Measurements from ENCODE around the gene KCNQ1OT1. TPM values are rescaled to one million over a fixed set of nuclear protein-coding genes. Genes with fewer than 3 reads are reported as not detected.
A peak's percentile ranks its signal among the peaks of the same experiment; 100 is the strongest.

KCNQ1OT1 gene
- total RNA-seq, 1 donor from 2014 or later: 0.54 TPM

GRCh38 chr11:2714871-2715270 lies 15.1 kb upstream of the KCNQ1OT1 start:
- no peaks in the 10 kb centered on the region for H3K36me3 ChIP-seq (ENCODE audit: control insufficient read depth, insufficient read depth, low read length)
- no peak overlapping the region for H3K4me3 ChIP-seq (ENCODE audit: low read depth, low read length)
- TF ChIP-seq, protein P1, sequence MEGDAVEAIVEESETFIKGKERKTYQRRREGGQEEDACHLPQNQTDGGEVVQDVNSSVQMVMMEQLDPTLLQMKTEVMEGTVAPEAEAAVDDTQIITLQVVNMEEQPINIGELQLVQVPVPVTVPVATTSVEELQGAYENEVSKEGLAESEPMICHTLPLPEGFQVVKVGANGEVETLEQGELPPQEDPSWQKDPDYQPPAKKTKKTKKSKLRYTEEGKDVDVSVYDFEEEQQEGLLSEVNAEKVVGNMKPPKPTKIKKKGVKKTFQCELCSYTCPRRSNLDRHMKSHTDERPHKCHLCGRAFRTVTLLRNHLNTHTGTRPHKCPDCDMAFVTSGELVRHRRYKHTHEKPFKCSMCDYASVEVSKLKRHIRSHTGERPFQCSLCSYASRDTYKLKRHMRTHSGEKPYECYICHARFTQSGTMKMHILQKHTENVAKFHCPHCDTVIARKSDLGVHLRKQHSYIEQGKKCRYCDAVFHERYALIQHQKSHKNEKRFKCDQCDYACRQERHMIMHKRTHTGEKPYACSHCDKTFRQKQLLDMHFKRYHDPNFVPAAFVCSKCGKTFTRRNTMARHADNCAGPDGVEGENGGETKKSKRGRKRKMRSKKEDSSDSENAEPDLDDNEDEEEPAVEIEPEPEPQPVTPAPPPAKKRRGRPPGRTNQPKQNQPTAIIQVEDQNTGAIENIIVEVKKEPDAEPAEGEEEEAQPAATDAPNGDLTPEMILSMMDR (IDR thresholded peaks at IDR 0.05; ENCODE audit: insufficient read depth, low read length, poor library complexity, severe bottlenecking): no peak
- DNase-seq (ENCODE audit: low read depth): no peak
- peaks cover 7% of the 10 kb centered on the region for H3K27me3 ChIP-seq (ENCODE audit: control insufficient read depth, insufficient read depth, low read length)

DNA sequence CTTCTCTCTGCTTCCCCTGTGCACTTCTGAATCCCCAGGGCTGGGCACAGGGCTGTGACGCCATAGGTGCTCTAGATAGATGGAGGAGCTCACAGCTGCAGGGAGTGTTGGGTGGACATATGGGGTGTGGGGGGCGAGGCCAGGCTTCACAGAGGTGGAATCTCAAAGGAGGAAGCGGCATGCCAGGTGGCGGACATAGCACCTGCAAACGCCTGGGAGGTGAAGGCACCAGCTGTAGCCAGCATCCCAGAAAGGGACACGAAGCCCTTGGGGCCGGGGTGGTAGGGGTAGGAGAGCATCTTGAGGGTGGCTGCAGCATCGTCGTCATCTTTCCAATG lies 14.6 kb upstream of the KCNQ1OT1 start:
- TF ChIP-seq, protein P1 (IDR thresholded peaks at IDR 0.05; ENCODE audit: insufficient read depth, low read length, poor library complexity, severe bottlenecking): no peak
- Histone ChIP-seq H3K27me3 (ENCODE audit: control insufficient read depth, insufficient read depth, low read length) (peaks cover 7% of the 10 kb centered on the region), H3K4me3 (ENCODE audit: low read depth, low read length) (no peak overlapping the region), H3K36me3 (ENCODE audit: control insufficient read depth, insufficient read depth, low read length) (no peaks in the 10 kb centered on the region)
- no peak for DNase-seq (ENCODE audit: low read depth)

DNA sequence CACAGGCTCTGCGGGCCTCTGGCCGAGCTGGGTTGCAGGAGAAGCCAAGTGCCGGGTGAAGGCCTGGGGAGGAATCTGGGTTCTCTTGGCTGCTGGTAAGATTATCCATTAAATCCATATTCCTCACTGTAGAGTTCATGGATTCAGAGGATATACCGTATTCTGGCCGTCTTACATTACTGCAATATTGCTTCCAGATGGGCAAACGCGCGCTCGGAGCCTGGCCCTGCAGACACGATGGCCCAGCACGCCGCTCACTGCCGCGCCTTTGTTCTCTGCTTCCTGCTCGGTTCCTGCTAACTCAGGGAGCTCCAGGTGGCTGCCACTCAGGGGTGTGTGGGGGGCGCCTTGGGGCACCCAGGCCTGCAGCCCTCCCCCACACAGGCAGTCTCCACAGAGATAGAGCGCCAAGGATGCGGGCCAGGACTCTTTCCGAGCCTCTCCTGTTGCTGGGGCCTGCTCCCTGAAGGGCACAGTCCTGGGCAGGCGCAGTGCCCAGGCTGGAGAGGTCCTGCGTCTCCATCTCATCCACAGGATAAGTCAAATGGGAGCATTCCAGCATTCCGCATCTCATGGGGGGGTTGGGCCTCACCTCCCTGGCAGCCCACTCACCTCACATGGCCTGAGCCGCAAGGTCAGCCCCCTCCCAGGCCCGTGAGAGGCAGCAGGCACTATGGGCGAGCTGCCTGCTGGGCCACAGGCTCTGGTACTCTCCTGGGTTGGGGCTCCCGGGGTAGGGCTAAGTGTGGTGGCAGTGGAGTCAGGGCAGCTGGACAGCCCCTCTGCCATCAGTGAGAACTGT lies 14.1 kb upstream of the KCNQ1OT1 start:
- Histone ChIP-seq H3K27me3 (ENCODE audit: control insufficient read depth, insufficient read depth, low read length) (peaks cover 8% of the 10 kb centered on the region), H3K4me3 (ENCODE audit: low read depth, low read length) (no peak overlapping the region), H3K36me3 (ENCODE audit: control insufficient read depth, insufficient read depth, low read length) (no peaks in the 10 kb centered on the region)
- TF ChIP-seq, protein P1 (IDR thresholded peaks at IDR 0.05; ENCODE audit: insufficient read depth, low read length, poor library complexity, severe bottlenecking): no peak
- no peak for DNase-seq (ENCODE audit: low read depth)

GRCh38 chr11:2713094-2713493 lies 13.3 kb upstream of the KCNQ1OT1 start:
- DNase-seq (ENCODE audit: low read depth): no peak
- TF ChIP-seq, protein P1 (IDR thresholded peaks at IDR 0.05; ENCODE audit: insufficient read depth, low read length, poor library complexity, severe bottlenecking): no peak
- Histone ChIP-seq H3K4me3 (ENCODE audit: low read depth, low read length) (no peak overlapping the region), H3K27me3 (ENCODE audit: control insufficient read depth, insufficient read depth, low read length) (peaks cover 9% of the 10 kb centered on the region), H3K36me3 (ENCODE audit: control insufficient read depth, insufficient read depth, low read length) (no peaks in the 10 kb centered on the region)

DNA sequence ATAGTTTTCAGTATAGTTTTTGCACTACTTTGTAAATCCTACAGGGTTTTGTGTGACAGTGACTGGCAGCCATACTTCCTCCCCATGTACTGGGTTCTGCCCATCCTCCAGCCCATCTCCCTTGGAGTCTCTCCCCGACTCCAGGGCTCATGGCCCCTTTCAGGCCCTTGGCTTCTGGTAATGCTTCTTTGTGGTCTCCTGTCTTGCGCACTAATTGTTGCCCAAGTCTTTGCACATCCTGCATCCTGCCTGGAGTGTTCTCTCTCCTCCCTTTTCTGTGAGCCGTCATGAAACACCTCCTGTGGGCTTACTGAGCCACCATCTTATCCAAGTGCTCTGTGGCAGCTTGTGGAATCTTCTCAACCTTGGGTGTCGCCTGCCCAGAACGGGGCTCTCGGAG lies 11.4 kb upstream of the KCNQ1OT1 start:
- TF ChIP-seq, protein P1 (IDR thresholded peaks at IDR 0.05; ENCODE audit: insufficient read depth, low read length, poor library complexity, severe bottlenecking): no peak
- Histone ChIP-seq H3K36me3 (ENCODE audit: control insufficient read depth, insufficient read depth, low read length) (no peaks in the 10 kb centered on the region), H3K4me3 (ENCODE audit: low read depth, low read length) (no peak overlapping the region), H3K27me3 (ENCODE audit: control insufficient read depth, insufficient read depth, low read length) (peaks cover 6% of the 10 kb centered on the region)
- DNase-seq (ENCODE audit: low read depth): no peak

- no peaks in the 10 kb centered on the region for H3K36me3 ChIP-seq (ENCODE audit: control insufficient read depth, insufficient read depth, low read length)
- DNase-seq (ENCODE audit: low read depth): peak; percentile 38
- TF ChIP-seq, protein P1 (IDR thresholded peaks at IDR 0.05; ENCODE audit: insufficient read depth, low read length, poor library complexity, severe bottlenecking): no peak
- H3K4me3 ChIP-seq (ENCODE audit: low read depth, low read length): no peak overlapping the region
- peaks cover 6% of the 10 kb centered on the region for H3K27me3 ChIP-seq (ENCODE audit: control insufficient read depth, insufficient read depth, low read length)
Measured at GRCh38 chr11:2709429-2709828, 9.6 kb upstream of the KCNQ1OT1 start.

Data from kidney epithelial cell (primary cell).